Activated gamma-delta T cell treated with anti-CD3 and anti-CD28 coated beads, Interleukin-2, amount 50 U/mL, for 16 hours (primary cell): ENCODE results near the gene SH3TC1.
A peak's percentile ranks its signal among the peaks of the same experiment; 100 is the strongest.

ENCODE experiments used
- DNase-seq: peaks from one replicate; pipeline ENCODE4 v3.0.0-alpha.2; 2020; ENCODE audit warnings: low read depth

SH3TC1 gene

DNA sequence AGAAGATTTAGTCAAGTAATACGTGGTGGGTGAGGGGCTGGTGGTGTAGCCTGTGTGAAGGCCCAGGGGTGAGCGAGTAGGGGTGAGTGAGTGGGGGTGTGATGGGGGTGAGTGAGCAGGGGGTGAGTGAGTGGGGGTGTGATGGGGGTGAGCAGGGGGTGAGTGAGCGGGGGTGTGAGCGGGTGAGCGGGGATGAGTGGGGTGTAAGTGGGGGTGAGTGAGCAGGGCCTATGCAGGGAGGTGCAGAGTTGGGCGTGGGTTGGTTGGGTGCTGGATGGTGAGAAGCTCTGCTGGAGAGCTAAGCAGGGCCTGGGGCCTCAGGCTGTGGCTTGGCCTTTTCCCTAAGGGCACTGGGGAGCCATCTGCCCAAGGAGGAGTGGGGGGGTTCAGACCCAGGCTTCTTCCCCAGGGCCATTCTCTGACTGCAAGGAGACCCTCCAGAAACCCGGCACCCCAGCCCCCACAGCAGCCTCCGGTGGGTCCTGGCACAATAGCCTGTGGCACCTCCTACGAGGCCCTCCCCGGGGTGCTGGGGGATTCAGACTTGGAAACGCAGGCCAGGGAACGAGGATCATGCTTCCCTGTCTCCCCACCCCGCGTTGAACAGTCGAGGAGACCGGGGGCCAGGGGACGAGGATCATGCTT is 30.4 kb downstream of the SH3TC1 start:
- DNase-seq: no peak

DNA sequence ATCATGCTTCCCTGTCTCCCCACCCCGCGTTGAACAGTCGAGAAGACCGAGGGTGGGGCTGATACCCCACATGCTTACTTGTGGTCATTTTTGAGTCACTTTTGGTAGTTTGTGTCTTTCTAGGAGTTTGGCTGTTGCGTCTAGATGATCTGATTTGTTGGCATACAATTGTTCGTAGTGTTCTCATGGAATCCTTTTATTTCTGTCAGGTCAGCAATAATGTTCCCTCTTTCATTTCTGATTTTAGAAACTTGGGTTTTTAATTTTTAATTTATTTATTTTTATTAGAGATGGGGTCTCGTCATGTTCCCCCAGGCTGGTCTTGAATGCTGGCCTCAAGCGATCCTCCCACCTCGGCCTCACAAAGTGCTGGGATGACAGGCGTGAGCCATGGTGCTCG is 30.9 kb downstream of the SH3TC1 start:
- DNase-seq: no peak

DNA sequence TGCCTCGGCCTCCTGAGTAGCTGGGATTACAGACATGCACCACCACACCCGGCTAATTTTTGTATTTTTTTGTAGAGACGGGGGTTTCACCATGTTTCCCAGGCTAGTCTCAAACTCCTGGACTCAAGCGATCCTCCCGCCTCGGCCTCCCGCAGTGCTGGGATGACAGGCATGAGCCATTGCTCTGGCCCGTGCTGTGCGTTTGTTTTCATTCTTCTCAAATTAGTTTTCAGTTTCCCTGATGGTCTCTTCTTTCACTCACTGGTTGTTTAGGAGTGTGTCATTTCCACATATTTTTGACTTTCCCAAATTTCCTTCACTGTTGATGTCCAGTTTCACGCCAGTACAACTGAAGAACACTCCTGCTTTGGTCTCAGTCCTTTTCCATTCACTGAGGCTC is 31.8 kb downstream of the SH3TC1 start:
- no peak for DNase-seq

DNA sequence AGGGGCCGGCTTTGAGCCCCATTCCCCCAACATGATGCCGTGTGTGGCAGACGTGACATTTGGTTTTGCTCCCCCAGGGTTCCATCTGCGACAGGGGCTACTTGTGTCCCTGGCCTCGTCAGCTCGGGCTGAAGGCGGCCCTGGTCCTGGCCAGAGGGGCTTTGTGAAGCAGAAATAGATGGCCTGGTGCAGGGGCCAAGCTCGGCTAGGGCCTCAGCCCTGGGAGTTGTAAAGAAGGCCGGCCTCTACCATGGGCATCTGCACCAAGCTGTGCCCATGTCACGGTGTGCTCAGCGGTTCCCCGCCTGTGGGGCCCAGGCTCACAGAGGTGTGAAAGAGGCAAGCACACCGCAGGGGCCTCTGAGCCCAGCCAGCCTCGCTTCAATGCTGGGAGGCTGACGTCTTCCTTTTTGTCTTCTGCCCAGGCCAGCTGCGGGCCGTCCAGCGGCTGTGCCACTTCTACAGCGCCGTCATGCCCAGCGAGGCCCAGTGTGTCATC is 32.5 kb downstream of the SH3TC1 start:
- no peak for DNase-seq

DNA sequence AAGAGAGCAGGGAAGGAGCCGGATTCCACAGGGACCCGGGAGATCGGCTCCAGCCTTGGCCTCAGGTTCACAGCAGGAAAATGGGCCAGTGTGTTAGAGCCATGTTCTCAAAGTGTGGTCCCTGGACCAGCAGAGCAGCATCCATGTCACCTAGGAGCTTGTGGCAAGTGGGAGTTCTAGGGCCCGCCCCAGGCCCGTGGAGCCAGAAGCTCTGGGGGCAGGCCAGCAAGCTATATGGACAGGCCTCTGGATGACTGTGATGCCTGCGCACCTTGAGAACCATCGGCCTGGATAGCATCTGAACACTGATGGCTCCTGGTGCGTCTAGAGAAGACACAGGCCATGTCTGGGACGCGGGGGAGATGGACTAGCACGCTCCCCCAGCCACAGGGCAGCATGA is 33.7 kb downstream of the SH3TC1 start:
- no peak for DNase-seq

DNA sequence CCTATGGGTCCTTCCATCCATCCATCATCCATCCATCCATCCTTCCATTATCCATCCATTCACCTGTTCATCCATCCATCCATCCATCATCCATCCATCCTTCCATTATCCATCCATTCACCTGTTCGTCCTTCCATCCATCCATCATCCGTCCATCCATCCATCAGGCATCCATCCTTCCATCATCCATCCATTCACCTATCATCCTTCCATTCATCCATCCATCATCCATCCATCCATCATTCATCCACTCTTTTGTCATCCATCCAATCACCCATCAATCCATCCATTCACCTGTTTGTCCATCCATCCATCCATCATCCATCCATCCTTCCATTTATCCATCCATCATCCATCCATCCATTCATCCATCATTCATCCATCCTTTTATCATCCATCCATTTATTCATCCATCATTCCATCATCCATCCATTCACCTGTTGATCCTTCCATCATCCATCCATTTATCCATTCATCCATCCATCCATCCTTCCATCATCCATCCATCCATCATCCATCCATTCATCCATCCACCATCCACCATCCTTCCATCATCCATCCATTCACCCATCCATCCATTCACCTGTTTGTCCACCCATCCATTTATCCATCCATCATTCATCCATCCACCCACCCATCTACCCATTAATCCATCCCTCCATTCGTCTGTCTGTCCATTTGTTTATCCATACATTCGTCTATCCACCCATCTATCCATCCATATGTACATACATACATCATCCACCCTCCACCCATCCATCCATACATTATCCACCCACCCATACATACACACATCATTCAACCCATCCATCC is 34.8 kb downstream of the SH3TC1 start:
- no peak for DNase-seq

DNA sequence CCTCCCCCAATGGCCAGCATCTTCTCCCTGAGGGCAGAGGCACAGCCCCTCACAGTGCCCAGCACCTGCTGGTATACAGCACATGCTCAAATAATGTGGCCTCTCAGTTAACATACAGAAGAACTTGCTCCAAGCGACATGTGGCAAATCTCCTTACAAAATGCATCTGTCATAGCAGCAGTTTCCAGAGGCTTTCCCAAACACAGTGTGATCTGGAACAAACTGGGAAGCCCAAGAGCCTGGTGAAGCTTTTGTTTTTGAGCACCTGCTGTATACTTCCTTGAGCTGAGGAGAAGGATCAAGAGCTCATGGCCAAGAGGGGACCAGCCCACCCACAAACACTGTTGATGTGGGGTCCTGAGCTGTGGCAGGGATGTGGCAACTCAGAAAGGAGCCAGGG is 35.6 kb downstream of the SH3TC1 start:
- DNase-seq: no peak

DNA sequence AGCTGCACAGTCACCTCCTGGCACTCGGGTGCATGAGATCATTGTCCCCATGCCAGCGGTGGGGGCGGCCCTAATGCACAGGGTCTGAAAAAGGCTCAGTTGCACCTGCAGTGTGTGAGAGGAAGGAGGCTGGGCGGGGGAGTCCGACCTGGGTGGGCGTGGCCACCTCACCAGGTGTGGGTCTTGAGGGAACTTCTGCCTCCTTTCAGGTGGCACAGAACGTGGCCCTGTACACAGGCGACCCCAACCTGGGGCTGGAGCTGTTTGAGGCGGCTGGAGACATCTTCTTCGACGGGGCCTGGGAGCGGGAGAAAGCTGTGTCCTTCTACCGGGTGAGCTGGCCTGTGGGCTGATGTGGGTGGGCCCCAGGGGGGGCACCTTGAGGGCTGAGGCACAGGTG is 36.1 kb downstream of the SH3TC1 start:
- DNase-seq: no peak

DNA sequence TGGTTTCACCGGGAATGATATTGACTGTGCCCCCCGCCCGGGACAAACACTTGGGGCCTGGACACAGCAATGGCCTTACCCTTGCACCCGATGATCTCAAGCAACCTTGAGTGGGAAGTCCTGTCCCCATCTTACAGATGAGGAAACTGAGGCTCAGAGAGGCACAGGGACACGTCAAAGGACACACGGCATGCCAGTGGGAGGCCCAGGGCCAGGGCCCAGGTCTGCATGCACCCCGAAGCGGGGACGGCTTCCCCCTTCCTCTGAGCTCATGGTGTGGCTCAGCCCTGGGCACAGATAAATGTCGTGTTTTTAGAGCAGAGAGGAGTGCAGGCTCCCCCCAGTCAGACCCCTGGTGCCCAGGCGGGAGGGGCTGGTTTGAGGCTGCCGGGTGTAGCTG is 36.6 kb downstream of the SH3TC1 start:
- DNase-seq: no peak

DNA sequence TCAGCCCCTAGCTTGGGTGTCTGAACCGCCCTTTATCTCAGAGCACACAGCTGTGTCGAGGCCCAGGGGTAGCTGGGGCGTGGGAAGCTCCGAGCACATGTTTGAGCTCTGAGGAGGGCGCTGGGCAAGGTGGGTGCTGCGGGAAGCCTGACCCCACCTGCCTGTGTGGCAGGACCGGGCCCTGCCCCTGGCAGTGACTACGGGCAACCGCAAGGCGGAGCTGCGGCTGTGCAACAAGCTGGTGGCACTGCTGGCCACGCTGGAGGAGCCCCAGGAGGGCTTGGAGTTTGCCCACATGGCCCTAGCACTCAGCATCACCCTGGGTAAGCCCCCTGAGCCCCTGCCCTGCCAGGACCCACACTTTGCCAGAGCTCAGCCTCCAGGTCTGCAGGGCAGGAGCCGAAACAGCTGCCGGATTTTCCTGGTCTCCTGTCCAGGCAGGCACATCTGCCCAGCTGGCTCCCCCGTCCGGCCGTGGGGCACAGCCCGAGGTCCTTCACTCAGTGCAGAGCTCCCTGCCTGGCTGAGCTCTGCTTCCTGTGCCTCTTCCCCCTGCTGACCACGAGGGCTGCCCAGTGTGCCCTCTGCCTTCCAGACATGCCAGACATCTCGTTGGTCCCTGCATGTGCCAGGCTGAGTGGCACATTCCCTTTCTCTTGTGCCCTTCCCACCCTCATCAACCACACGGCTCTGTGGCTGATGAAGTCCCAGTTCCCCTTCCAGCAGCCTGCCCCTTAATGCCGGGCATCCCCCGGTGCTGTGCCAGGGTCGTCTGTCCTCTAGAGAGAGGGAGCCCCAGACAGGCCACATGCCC is 37.2 kb downstream of the SH3TC1 start:
- DNase-seq: no peak

DNA sequence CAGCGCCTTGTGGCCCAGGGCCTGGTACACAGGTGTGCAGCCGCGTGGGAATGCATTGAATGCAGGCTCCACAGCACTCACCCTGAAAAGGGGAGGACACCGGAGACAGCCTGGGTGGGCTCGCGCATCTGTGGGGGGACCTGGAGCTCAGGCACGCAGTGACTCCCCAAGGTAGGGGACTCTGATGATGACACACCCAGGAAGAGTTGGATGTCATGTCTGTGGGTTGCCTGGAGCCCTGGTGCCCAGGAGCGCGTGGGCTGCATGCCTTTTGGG is 37.8 kb downstream of the SH3TC1 start:
- DNase-seq: no peak

DNA sequence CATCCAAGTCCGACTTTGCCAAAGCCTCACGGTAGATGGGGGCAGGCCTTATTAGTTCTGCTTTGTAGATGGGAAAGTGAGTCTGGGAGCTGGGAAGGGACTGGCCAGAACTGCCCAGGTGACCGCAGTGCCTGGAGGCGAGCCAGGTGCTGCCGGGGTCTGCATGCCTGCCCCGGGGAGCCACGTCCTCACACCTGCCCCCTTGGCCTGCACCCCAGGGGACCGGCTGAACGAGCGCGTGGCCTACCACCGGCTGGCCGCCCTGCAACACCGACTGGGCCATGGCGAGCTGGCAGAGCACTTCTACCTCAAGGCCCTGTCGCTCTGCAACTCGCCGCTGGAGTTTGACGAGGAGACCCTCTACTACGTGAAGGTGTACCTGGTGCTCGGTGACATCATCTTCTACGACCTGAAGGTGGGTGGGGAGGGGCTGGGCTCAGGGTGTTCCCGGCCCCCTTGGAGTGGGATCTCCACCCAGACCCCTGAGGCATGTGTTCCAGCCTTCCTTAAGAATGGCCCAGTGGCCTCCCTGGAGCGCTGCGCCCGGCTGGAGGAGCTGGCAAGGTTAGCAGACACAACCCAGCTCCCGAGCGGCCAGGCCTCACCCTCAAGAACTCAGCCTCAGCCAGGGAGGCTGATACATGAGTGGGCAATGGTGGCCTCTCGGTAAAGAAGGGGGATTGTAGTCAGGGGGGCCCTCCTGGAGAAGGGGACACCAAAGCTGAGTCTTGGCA is 38.3 kb downstream of the SH3TC1 start:
- DNase-seq: no peak

DNA sequence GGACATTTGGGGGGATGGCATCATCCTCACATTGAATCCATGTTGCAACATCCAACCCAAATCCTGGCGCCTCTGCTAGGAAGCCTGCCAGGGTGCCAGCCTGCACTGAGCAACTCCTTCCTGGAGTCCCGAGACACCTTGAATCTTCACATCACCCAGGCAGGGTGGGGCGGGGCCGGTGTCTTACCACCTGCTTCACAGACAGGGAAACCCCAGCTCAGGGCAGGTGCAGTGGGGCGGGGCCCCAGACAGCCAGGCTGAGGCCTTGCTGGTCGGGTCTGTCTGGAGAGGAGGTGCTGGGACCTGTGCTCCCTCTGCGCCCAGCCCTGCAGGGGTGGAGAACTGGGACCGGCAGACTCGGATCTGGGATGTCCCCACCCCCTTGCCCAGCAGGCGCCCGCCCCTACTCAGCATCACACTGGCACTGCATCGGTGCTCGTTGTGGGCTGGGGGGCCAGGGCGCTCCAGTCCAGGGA is 39.0 kb downstream of the SH3TC1 start:
- no peak for DNase-seq

DNA sequence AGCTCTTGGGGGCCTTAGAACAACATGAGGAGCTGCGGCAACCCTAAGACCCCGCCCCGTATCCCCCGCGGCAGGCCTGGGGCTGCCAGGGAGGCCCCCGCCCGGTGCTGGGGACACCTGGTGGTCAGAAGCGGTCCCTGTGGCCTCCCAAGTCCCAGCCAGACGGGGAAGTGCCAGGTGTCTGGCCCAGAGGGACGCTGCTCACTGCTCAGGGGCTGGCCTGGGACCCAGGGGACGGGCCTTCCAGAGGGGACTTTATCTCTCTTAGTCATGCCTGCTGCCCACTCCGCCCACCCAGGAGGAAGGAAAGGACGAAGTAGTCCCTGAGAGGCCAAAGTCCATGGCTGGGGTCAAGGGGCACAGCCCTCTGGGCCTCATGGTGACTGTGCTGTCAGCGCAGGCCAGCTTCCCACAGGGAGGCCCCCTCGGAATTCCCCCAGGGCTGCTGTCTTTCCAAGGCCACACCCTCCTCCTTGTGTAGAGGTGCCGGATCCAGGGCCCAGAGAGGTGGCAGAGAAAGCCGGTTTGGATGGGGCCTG is 39.5 kb downstream of the SH3TC1 start:
- no peak for DNase-seq

DNA sequence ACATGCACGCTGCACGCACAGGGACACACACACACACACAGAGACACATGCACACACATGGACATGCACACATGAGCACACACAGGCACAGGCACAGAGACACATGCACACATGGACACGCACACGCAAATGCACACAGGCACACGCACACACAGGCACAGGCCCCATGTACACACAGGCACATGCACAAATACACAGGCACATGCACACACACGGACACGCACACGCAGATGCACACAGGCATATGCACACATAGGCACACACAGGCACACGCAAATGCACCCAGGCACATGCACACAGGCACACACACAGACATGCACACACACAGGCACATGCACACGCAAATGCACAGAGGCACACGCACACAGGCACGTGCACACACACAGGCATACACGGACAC is 40.1 kb downstream of the SH3TC1 start:
- no peak for DNase-seq

DNA sequence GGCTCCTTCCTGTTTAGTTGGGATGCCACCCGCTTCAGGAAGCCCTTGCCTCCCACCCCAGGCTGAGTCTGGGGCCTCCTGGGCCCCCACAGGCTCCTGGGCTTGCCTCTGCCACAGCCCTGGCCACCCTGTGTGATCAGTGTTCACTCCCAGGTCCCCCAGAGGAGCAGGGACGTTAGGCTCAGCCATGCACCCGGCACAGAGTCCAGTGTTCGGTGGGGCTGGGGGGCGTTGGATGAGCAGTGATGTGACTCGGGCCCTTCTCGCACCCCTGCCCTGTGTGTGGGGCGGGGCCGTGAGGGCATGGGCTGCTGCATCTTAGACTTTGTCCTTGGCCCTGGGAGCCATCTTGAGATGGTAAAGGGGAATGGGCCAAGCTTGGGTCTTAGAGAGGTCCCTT is 40.6 kb downstream of the SH3TC1 start:
- no peak for DNase-seq

DNA sequence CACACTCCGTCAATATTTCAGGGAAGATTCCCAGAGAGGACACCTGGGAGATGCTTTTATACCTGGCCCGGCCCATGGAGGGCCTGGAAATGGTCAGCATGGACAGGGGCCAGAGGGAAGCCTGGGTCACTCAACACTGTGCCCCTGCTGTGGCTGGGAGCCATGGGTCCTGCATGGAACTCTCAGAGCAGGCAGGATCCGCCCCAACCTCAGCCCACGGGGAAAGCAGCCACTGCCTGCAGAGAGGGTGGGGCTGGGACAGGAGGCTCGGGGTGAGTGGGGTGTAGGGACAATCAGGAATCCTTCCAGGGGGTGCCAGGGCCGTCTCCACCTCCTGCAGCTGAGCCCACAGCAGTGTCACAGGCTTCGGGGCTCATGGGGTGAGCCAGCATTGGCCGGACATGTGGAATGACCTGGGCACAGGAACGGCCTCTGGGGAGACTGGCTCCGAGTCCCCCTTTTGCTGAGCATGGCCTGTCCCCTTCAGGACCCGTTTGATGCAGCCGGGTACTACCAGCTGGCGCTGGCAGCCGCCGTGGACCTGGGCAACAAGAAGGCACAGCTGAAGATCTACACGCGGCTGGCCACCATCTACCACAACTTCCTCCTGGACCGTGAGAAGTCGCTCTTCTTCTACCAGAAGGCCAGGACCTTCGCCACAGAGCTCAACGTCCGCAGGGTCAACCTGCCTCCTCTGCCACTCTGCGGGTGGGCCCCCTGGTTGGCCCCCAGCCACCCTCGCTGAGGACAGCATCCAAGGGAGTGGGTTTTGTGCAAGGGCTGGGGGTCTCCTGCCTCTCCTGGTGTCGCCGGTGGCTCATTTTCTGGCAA is 41.3 kb downstream of the SH3TC1 start:
- no peak for DNase-seq

DNA sequence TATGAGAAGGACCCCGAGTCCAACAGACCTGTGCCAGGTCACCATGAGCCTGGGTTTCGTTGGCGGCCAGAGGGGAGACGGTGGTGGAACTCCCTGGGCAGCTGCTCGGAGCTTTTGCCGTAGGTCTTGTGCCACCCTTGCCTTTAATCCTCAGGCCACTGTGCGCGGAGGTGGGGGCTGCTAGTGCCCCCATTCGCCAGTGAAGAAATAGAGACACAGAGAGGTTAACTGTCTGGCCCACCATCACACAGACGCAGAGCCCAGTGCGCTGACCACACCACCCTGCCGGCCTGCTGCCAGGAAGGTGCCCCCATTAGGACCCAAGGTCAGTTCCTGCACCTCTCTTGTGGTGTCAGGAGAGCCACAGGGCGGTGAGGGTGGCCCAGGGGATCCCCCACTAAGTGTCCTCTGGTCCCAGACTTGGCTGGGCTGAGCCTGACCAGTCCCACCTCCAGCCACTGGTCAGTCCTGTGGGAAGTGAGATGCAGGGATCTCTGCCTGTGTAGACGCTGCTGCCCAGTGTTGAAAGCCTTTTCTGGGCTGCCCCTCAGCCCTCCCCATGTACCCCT is 42.2 kb downstream of the SH3TC1 start:
- DNase-seq: no peak

DNA sequence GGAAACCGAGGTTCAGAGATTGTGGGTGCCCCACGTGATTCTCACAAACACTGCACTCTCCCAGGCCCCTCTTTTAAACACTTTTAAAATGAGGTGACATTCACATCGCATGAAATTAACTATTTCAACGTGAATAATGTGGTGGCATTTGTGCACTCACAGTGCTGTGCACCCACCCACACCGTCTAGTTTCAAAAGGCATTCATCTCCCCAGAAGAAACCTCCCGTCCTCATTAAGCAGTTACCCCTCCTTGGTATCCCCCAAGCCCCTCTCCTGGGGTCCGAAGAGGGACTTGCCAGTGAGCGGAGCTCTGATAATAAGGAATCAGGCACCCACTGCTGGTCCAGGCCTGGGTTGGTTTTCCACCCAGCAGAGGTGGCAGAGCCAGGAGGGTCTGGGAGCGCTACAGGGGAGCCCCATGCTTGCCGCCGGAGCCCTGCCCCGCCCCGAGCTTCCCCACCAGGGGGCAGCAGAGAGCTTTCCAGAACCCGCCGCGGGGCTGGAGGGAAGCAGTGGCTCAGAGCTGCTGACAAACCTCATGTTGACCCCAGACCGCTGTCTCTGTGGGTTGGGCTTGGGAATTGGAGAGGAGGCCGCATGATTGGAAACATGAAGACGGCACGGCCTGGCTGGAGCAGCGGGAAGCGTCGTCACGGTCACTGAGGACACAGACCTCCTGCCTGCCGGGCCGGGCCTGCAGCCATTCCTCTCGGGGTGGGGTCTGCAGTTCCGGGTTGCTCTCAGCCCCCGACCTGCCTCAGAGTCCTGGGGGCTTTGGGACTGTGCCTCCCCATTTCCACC is 43.0 kb downstream of the SH3TC1 start:
- peak; percentile 70 for DNase-seq
